ENCODE measurements around the gene CAMK2A. TPM values are rescaled to one million over a fixed set of nuclear protein-coding genes. Genes with fewer than 3 reads are reported as not detected.

CAMK2A gene
- total RNA-seq, 1 experiment from 2014 or later = not detected

DNA sequence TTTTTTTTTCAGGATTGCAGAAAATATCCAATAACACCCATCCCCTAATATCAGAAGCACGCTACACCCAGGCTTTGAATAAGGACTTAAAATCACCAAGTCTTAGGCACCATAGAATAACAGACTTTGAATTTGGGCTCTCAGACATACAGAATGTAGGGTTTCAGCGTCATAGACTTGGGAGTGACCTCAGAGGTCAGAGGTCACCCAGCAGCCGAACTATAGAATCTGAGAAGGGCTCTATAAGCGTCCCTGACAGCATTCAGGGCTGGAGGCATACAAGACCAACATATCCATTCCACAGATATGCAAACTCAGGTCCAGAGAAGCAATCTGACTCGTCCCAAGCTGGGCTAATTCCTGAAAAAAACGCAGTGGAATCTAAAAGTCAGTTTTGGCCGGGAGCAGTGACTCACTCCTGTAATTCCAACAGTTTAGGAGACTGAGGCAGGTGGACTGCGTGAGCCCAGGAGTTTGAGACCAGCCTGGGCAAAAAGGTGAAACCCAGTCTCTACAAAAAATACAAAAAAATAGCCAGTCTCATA is 65.0 kb downstream of the CAMK2A start:
- H3K27me3 ChIP-seq (replicated peaks; ENCODE audit: control insufficient read depth, insufficient read depth, low read length) = no peaks in the 10 kb centered on the region
- no TSS peak for BruUV-seq (replicated peaks)
- no peaks in the 10 kb centered on the region for H3K4me1 ChIP-seq
- Mint-ChIP-seq H3K9me3 (ENCODE audit: unreplicated experiment) (no peaks in the 10 kb centered on the region), H3K4me1 (ENCODE audit: low read depth, unreplicated experiment) (no peaks in the 10 kb centered on the region), H3K4me3 (ENCODE audit: unreplicated experiment) (no peak overlapping the region), H3K27ac (ENCODE audit: unreplicated experiment) (no peak overlapping the region), H3K27me3 (ENCODE audit: insufficient read depth, unreplicated experiment) (no peaks in the 10 kb centered on the region), H3K36me3 (ENCODE audit: insufficient read depth, unreplicated experiment) (no peaks in the 10 kb centered on the region)
- CTCF ChIA-PET = no interaction called here
- H3K4me3 ChIP-seq (ENCODE audit: low read depth, low read length) = no peak overlapping the region
- H3K36me3 ChIP-seq (ENCODE audit: control insufficient read depth, insufficient read depth, low read length) = no peaks in the 10 kb centered on the region
- H3K9me3 ChIP-seq = no peaks in the 10 kb centered on the region
- DNase-seq = no peak
- TF ChIP-seq CTCF (IDR thresholded peaks at IDR 0.05; ENCODE audit: insufficient read depth in 1 of 2, low read depth in 1 of 2, low read length in 1 of 2, severe bottlenecking in 1 of 2, unreplicated experiment in 1 of 2) = no peak
- POLR2A ChIA-PET = no interaction called here
- intact Hi-C loops (cut with micrococcal nuclease; ENCODE audit: unreplicated experiment) = no loop called here

DNA sequence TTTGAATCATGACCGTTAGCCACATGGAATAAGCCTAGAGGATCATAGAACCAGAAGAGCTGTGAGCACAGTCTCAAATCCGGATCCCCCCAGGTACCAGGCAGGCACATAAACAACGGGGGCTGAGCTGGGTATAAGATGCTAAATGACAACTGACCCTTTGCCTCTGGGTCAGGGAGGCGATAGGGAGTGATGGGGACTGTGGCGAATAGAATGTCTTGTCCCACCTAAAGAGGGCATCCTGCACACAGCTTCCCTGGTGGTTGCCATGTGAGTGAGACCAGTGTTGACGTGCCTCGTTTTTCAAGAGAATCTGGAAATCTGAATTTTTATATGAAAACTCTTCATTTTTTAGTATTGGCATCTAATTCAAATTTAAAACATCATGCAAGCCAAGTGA is 66.1 kb downstream of the CAMK2A start:
- H3K4me3 Mint-ChIP-seq (ENCODE audit: unreplicated experiment) = no peak overlapping the region
- no peaks in the 10 kb centered on the region for H3K36me3 Mint-ChIP-seq (ENCODE audit: insufficient read depth, unreplicated experiment)
- DNase-seq = no peak
- intact Hi-C loops (cut with micrococcal nuclease; ENCODE audit: unreplicated experiment) = no loop called here
- no peaks in the 10 kb centered on the region for H3K9me3 ChIP-seq
- H3K9me3 Mint-ChIP-seq (ENCODE audit: unreplicated experiment) = no peaks in the 10 kb centered on the region
- H3K36me3 ChIP-seq (ENCODE audit: control insufficient read depth, insufficient read depth, low read length) = no peaks in the 10 kb centered on the region
- no peak for TF ChIP-seq CTCF (IDR thresholded peaks at IDR 0.05; ENCODE audit: insufficient read depth in 1 of 2, low read depth in 1 of 2, low read length in 1 of 2, severe bottlenecking in 1 of 2, unreplicated experiment in 1 of 2)
- CTCF ChIA-PET = no interaction called here
- no peaks in the 10 kb centered on the region for H3K4me1 ChIP-seq
- no TSS peak for BruUV-seq (replicated peaks)
- no peaks in the 10 kb centered on the region for H3K27me3 Mint-ChIP-seq (ENCODE audit: insufficient read depth, unreplicated experiment)
- POLR2A ChIA-PET = no interaction called here
- H3K4me3 ChIP-seq (ENCODE audit: low read depth, low read length) = no peak overlapping the region
- H3K4me1 Mint-ChIP-seq (ENCODE audit: low read depth, unreplicated experiment) = no peaks in the 10 kb centered on the region
- no peaks in the 10 kb centered on the region for H3K27me3 ChIP-seq (replicated peaks; ENCODE audit: control insufficient read depth, insufficient read depth, low read length)
- H3K27ac Mint-ChIP-seq (ENCODE audit: unreplicated experiment) = no peak overlapping the region

DNA sequence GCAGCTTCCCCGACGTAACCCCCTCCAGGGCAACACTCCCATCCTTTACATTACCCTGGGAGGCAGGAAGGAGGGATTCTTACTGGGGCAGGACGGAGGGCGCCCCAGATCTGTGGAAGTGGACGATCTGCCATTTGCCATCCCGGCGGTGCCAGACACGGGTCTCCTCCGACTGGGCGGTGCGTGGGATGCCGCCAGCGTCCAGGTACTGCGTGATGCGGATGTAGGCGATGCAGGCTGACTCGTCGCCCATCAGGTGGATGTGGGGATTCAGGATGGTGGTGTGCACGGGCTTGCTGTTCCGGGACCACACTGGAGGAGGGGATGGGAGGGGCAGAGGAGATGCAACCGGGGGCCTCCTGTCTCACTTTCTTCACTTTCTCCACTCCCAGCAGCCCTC is 66.7 kb downstream of the CAMK2A start:
- peaks cover 4% of the 10 kb centered on the region for H3K4me1 Mint-ChIP-seq (ENCODE audit: low read depth, unreplicated experiment)
- TF ChIP-seq CTCF (IDR thresholded peaks at IDR 0.05; ENCODE audit: insufficient read depth in 1 of 2, low read depth in 1 of 2, low read length in 1 of 2, severe bottlenecking in 1 of 2, unreplicated experiment in 1 of 2) = no peak
- H3K27me3 Mint-ChIP-seq (ENCODE audit: insufficient read depth, unreplicated experiment) = no peaks in the 10 kb centered on the region
- H3K4me3 Mint-ChIP-seq (ENCODE audit: unreplicated experiment) = no peak overlapping the region
- no peaks in the 10 kb centered on the region for H3K36me3 ChIP-seq (ENCODE audit: control insufficient read depth, insufficient read depth, low read length)
- H3K4me3 ChIP-seq (ENCODE audit: low read depth, low read length) = no peak overlapping the region
- no peaks in the 10 kb centered on the region for H3K36me3 Mint-ChIP-seq (ENCODE audit: insufficient read depth, unreplicated experiment)
- ChIA-PET CTCF (no interaction called here), POLR2A (no interaction called here)
- peaks cover under 1% of the 10 kb centered on the region; the same call in 1 of the 2 replicates for H3K4me1 ChIP-seq
- H3K27ac Mint-ChIP-seq (ENCODE audit: unreplicated experiment) = no peak overlapping the region
- intact Hi-C loops (cut with micrococcal nuclease; ENCODE audit: unreplicated experiment) = no loop called here
- BruUV-seq (replicated peaks) = no TSS peak
- no peaks in the 10 kb centered on the region for H3K27me3 ChIP-seq (replicated peaks; ENCODE audit: control insufficient read depth, insufficient read depth, low read length)
- no peaks in the 10 kb centered on the region for H3K9me3 Mint-ChIP-seq (ENCODE audit: unreplicated experiment)
- DNase-seq = no peak
- H3K9me3 ChIP-seq = no peaks in the 10 kb centered on the region
